ENCODE data around the gene ATAD2B. TPM values are rescaled to one million over a fixed set of nuclear protein-coding genes. Genes with fewer than 3 reads are reported as not detected.

Gene ATAD2B
- total RNA-seq, 2 experiments from 2014 or later = 9.4 to 21.7 TPM

- POLR2A ChIA-PET = no interaction called here
- BruUV-seq (replicated peaks) = no TSS peak
Measured at GRCh38 chr2:23705771-23706612, 220.9 kb downstream of the ATAD2B start.

GRCh38 chr2:23703583-23704385, 223.1 kb downstream of the ATAD2B start:
- intact Hi-C loops (cut with micrococcal nuclease; ENCODE audit: unreplicated experiment) = no loop called here
- BruUV-seq (replicated peaks) = no TSS peak
- ChIA-PET POLR2A (interaction anchor here (0.6 kb wide), 1 partner anchor 11 kb away, joined by 3 read pairs; no protein-coding TSS in a partner anchor), CTCF (ENCODE audit: unreplicated experiment) (no interaction called here)
- Histone ChIP-seq H4K20me1 (ENCODE audit: insufficient read depth, low read length) (no peaks in the 10 kb centered on the region), H3K79me2 (ENCODE audit: insufficient read depth, low read depth, low read length) (no peaks in the 10 kb centered on the region), H2AFZ (ENCODE audit: low read length) (no peak overlapping the region), H3K27ac (ENCODE audit: low read depth, low read length, poor library complexity, severe bottlenecking) (no peak overlapping the region), H3K4me3 (ENCODE audit: low read depth, low read length, poor library complexity, severe bottlenecking) (no peak overlapping the region), H3K4me1 (ENCODE audit: insufficient read depth, low read length, poor library complexity, severe bottlenecking) (no peaks in the 10 kb centered on the region), H3K9me2 (ENCODE audit: insufficient read depth, low read length) (no peaks in the 10 kb centered on the region), H3K4me2 (ENCODE audit: low read length) (no peak overlapping the region), H3K9me3 (ENCODE audit: low read length) (no peaks in the 10 kb centered on the region), H3K36me3 (ENCODE audit: insufficient read depth, low read length) (no peaks in the 10 kb centered on the region)
- DNase-seq (ENCODE audit: low spot score) = no peak
- TF ChIP-seq EZH2phosphoT487 (IDR thresholded peaks at IDR 0.05; ENCODE audit: borderline replicate concordance, low read depth, low read length) = no peak
- TF ChIP-seq CTCF (conservative IDR thresholded peaks at IDR 0.05; ENCODE audit: low read length) = no peak

More at GRCh38 chr2:23705771-23706612, 220.9 kb downstream of the ATAD2B start:
- no peaks in the 10 kb centered on the region for H4K20me1 ChIP-seq (ENCODE audit: insufficient read depth, low read length)
- H3K36me3 ChIP-seq (ENCODE audit: insufficient read depth, low read length) = no peaks in the 10 kb centered on the region
- no peak overlapping the region for H3K27ac ChIP-seq (ENCODE audit: low read depth, low read length, poor library complexity, severe bottlenecking)
- H3K4me3 ChIP-seq (ENCODE audit: low read depth, low read length, poor library complexity, severe bottlenecking) = no peak overlapping the region
- H3K4me1 ChIP-seq (ENCODE audit: insufficient read depth, low read length, poor library complexity, severe bottlenecking) = no peaks in the 10 kb centered on the region
- H3K9me2 ChIP-seq (ENCODE audit: insufficient read depth, low read length) = no peaks in the 10 kb centered on the region
- CTCF ChIA-PET (ENCODE audit: unreplicated experiment) = no interaction called here
- TF ChIP-seq CTCF (conservative IDR thresholded peaks at IDR 0.05; ENCODE audit: low read length) (no peak), EZH2phosphoT487 (IDR thresholded peaks at IDR 0.05; ENCODE audit: borderline replicate concordance, low read depth, low read length) (no peak)
- no peak overlapping the region for H3K4me2 ChIP-seq (ENCODE audit: low read length)
- DNase-seq (ENCODE audit: low spot score) = no peak
- H3K9me3 ChIP-seq (ENCODE audit: low read length) = no peaks in the 10 kb centered on the region
- intact Hi-C loops (cut with micrococcal nuclease; ENCODE audit: unreplicated experiment) = no loop called here
- no peak overlapping the region for H2AFZ ChIP-seq (ENCODE audit: low read length)
- no peaks in the 10 kb centered on the region for H3K79me2 ChIP-seq (ENCODE audit: insufficient read depth, low read depth, low read length)

All from OCI-LY7 (cell line).